Measurements from ENCODE around the gene PCDH9. TPM values are rescaled to one million over a fixed set of nuclear protein-coding genes. Genes with fewer than 3 reads are reported as not detected.

Gene PCDH9
- total RNA-seq, 4 donors from 2014 or later = 0.64 to 1.1 (median 0.82) TPM

DNA sequence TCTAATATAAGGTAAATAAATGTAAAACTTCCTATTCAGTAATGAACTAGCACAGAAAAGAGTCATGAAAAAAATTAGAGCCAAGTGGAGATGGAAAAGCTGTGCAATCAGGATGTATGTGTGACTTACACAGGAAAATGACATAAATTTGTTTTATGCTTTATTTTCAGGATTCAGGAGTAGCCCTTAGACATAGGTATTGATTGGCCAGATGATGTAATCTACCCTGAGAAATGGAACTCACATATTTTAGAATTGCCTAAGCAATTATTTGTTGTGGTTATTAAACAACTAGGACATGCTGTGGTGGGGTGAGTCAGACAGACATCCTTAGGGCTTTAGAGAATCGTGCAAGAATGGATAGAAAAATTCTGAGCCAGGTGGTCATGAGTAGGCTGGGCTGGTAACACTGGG lies 110.6 kb downstream of the PCDH9 start:
- no peaks in the 10 kb centered on the region for H3K9me3 ChIP-seq
- H3K36me3 ChIP-seq = no peaks in the 10 kb centered on the region
- no peak overlapping the region for H3K4me3 ChIP-seq
- WGBS = 31% methylated on average over 1 of the region's 1 CpG
- H3K4me1 ChIP-seq = no peaks in the 10 kb centered on the region
- no peak for DNase-seq (ENCODE audit: low spot score in 2 of 2)
- H3K27me3 ChIP-seq = no peaks in the 10 kb centered on the region
- no peak overlapping the region for H3K27ac ChIP-seq
- TF ChIP-seq, protein P1, sequence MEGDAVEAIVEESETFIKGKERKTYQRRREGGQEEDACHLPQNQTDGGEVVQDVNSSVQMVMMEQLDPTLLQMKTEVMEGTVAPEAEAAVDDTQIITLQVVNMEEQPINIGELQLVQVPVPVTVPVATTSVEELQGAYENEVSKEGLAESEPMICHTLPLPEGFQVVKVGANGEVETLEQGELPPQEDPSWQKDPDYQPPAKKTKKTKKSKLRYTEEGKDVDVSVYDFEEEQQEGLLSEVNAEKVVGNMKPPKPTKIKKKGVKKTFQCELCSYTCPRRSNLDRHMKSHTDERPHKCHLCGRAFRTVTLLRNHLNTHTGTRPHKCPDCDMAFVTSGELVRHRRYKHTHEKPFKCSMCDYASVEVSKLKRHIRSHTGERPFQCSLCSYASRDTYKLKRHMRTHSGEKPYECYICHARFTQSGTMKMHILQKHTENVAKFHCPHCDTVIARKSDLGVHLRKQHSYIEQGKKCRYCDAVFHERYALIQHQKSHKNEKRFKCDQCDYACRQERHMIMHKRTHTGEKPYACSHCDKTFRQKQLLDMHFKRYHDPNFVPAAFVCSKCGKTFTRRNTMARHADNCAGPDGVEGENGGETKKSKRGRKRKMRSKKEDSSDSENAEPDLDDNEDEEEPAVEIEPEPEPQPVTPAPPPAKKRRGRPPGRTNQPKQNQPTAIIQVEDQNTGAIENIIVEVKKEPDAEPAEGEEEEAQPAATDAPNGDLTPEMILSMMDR (IDR thresholded peaks at IDR 0.05) = no peak
- TF ChIP-seq EP300 (IDR thresholded peaks at IDR 0.05) = no peak
- no peak for TF ChIP-seq POLR2AphosphoS5 (IDR thresholded peaks at IDR 0.05)
- TF ChIP-seq POLR2A (IDR thresholded peaks at IDR 0.05) = no peak

DNA sequence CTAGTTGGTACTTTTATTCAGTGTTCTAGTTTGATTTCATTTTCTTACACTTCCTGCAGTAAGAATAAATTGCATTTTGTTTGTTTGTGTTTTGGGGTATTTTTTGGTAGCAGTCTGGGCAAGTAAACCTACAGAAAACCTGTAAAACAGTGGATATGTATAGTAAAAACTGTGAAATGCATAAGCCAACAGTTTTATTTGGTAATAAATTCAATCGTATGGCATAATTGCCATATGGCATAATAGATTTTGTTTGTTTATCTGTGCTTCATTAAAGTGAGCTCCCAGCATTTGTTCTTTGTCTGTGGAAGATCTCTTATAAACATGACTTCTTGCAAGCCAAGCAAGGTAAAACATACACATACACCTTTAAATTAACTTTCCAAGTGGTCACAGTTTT lies 111.9 kb downstream of the PCDH9 start:
- Histone ChIP-seq H3K27me3 (no peaks in the 10 kb centered on the region), H3K4me1 (no peaks in the 10 kb centered on the region), H3K27ac (no peak overlapping the region), H3K36me3 (no peaks in the 10 kb centered on the region), H3K4me3 (no peak overlapping the region), H3K9me3 (no peaks in the 10 kb centered on the region)
- 77% methylated on average over 1 of the region's 1 CpG for WGBS
- TF ChIP-seq POLR2A (IDR thresholded peaks at IDR 0.05) (no peak), POLR2AphosphoS5 (IDR thresholded peaks at IDR 0.05) (no peak), EP300 (IDR thresholded peaks at IDR 0.05) (no peak)
- TF ChIP-seq, protein P1 (IDR thresholded peaks at IDR 0.05) = no peak
- no peak for DNase-seq (ENCODE audit: low spot score in 2 of 2)

DNA sequence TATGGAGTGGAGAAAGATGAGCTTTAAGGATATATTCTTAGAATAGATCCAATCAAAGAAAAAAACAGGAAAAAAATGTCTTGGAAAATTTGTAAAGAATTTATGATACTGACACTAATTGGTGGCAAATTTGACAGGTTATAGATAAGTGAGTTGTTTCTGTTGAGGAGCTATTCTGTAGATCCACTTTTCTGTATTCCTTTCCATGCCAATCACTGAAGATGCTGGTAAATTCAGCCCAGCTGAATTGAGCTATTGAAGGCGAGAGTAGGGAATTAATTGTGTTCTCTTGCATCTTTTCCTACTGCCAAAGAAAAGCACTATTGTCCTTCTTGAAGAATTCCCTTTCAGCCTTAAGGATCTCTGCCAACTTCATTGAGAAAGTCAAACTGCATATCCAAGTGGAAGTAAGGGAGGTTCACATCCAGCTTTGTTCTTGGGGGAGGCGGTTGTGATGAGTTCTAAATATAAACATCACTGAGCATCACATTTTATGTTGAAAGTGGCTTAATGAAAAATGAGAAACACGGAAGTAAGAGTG lies 113.1 kb downstream of the PCDH9 start:
- Histone ChIP-seq H3K27ac (no peak overlapping the region), H3K36me3 (no peaks in the 10 kb centered on the region), H3K27me3 (no peaks in the 10 kb centered on the region), H3K4me1 (no peaks in the 10 kb centered on the region), H3K4me3 (no peak overlapping the region), H3K9me3 (no peaks in the 10 kb centered on the region)
- no peak for TF ChIP-seq POLR2AphosphoS5 (IDR thresholded peaks at IDR 0.05)
- TF ChIP-seq, protein P1 (IDR thresholded peaks at IDR 0.05) = no peak
- TF ChIP-seq EP300 (IDR thresholded peaks at IDR 0.05) = no peak
- TF ChIP-seq POLR2A (IDR thresholded peaks at IDR 0.05) = no peak
- 51% methylated on average over 3 of the region's 3 CpGs for WGBS
- no peak for DNase-seq (ENCODE audit: low spot score in 2 of 2)

DNA sequence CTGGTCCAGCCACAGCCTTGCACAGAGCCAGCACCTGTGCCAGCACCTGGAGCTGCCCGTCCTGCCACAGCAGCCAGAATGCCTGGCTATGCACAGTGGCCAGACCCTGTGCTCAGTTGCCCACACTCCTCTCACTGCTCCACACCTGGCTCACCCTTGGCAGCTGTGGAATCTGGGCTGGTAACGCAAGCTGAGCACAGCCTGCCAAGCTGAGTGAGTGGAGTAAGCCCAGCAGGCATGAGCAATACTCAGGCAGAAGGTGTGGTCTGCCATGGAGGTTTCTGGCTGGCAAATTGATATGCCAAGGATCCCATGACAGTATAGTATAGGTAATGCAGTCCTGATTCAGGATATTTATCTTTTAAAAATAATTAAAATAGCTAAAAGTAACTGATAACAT lies 122.2 kb downstream of the PCDH9 start:
- Histone ChIP-seq H3K4me3 (no peak overlapping the region), H3K27ac (no peak overlapping the region), H3K27me3 (no peaks in the 10 kb centered on the region), H3K9me3 (no peaks in the 10 kb centered on the region), H3K4me1 (no peaks in the 10 kb centered on the region), H3K36me3 (no peaks in the 10 kb centered on the region)
- WGBS = 65% methylated on average over 2 of the region's 2 CpGs
- TF ChIP-seq EP300 (IDR thresholded peaks at IDR 0.05) (no peak), POLR2A (IDR thresholded peaks at IDR 0.05) (no peak), POLR2AphosphoS5 (IDR thresholded peaks at IDR 0.05) (no peak)
- TF ChIP-seq, protein P1 (IDR thresholded peaks at IDR 0.05) = no peak
- no peak for DNase-seq (ENCODE audit: low spot score in 2 of 2)

DNA sequence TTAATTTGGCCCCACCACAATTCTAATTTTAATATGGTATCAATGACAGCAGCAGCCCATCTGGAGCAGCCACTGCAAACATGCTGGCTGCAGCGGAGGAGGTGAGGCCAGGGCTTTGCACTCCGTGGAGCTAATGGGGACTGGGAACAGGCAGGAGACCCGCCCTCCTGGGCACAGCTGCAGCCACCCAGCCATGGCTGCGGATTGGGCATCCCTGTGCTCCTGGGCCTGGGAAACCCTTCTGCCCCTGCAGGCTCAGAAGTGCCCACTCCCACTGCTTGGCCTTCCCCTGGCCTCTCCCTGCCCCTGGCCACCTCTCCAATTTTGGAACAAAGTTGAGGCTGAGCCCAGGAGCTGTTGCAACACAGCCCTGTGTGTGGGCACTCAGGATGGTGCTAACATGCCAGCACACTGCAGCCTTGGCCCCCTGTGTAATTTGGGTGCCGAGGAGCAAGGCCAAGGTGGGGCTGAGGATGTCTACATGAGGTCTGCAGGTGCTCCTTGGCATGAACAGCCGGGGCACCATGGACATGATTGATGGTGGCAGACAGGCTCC lies 123.6 kb downstream of the PCDH9 start:
- H3K27ac ChIP-seq = no peak overlapping the region
- TF ChIP-seq, protein P1 (IDR thresholded peaks at IDR 0.05) = no peak
- TF ChIP-seq POLR2AphosphoS5 (IDR thresholded peaks at IDR 0.05) (no peak), EP300 (IDR thresholded peaks at IDR 0.05) (no peak), POLR2A (IDR thresholded peaks at IDR 0.05) (no peak)
- no peaks in the 10 kb centered on the region for H3K4me1 ChIP-seq
- H3K27me3 ChIP-seq = no peaks in the 10 kb centered on the region
- no peaks in the 10 kb centered on the region for H3K9me3 ChIP-seq
- DNase-seq (ENCODE audit: low spot score in 2 of 2) = no peak
- WGBS = 76% methylated on average over 5 of the region's 6 CpGs
- no peak overlapping the region for H3K4me3 ChIP-seq
- no peaks in the 10 kb centered on the region for H3K36me3 ChIP-seq

Data from suprapubic skin (tissue), 4 donors.